Astrocyte of the spinal cord (primary cell): Measurements from ENCODE around the gene MBD1.
A peak's percentile ranks its signal among the peaks of the same experiment; 100 is the strongest.
"Not testable (repeated sequence)": the region's sequence is repeated elsewhere in the genome, so short reads cannot be mapped to it uniquely, and the experiment has no call there.

Experiments used
- DNase-seq: peaks from one replicate; pipeline ENCODE4 v3.0.0; 2011; ENCODE audit warnings: low read depth, low spot score
- H3K4me3 ChIP-seq: 2 replicates; pipeline ENCODE4 v1.5.1; 2011; ENCODE audit warnings: low read depth, mild to moderate bottlenecking, low read length, moderate library complexity
- in situ Hi-C: cut with HindIII; loops from 2 replicates; pipeline ENCODE4 v1.10.0; 2017; ENCODE audit warnings: low sequenced_read_pairs
- TF ChIP-seq, protein P1 (sequence below): IDR thresholded peaks from 2 replicates; pipeline ENCODE4 v1.5.1; 2012; ENCODE audit warnings: low read depth, mild to moderate bottlenecking, low read length, inconsistent platforms

MBD1 gene

DNA sequence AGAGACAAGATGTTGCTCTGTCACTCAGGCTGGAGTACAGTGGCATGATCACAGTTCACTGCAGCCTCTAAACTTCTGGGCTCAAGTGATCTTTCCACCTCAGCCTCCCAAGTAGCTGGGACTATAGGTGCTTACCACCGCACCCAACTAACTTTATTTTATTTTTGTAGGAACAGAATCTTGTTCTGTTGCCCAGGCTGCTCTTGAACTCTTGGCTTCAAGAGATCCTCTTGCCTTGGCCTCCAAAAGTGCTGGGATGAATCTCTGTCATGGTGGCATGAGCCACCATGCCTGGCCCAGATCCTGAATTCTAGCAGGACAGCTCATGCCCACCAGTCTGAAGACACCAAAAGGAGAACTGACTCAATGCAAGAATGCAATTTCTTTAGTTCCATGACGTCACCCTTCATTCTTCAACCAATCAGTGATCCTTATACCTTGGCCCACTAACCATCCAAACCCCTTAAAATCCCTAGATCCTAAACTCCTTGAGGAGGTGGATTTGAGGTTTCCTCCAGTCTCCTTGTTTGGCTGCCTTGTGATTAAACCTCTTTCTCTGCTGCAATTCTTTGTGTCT is 31.8 kb upstream of the MBD1 start:
- in situ Hi-C loops, result no loop called here
- DNase-seq, result no peak
- TF ChIP-seq, protein P1, sequence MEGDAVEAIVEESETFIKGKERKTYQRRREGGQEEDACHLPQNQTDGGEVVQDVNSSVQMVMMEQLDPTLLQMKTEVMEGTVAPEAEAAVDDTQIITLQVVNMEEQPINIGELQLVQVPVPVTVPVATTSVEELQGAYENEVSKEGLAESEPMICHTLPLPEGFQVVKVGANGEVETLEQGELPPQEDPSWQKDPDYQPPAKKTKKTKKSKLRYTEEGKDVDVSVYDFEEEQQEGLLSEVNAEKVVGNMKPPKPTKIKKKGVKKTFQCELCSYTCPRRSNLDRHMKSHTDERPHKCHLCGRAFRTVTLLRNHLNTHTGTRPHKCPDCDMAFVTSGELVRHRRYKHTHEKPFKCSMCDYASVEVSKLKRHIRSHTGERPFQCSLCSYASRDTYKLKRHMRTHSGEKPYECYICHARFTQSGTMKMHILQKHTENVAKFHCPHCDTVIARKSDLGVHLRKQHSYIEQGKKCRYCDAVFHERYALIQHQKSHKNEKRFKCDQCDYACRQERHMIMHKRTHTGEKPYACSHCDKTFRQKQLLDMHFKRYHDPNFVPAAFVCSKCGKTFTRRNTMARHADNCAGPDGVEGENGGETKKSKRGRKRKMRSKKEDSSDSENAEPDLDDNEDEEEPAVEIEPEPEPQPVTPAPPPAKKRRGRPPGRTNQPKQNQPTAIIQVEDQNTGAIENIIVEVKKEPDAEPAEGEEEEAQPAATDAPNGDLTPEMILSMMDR, result no peak
- H3K4me3 ChIP-seq, result no peak overlapping the region

DNA sequence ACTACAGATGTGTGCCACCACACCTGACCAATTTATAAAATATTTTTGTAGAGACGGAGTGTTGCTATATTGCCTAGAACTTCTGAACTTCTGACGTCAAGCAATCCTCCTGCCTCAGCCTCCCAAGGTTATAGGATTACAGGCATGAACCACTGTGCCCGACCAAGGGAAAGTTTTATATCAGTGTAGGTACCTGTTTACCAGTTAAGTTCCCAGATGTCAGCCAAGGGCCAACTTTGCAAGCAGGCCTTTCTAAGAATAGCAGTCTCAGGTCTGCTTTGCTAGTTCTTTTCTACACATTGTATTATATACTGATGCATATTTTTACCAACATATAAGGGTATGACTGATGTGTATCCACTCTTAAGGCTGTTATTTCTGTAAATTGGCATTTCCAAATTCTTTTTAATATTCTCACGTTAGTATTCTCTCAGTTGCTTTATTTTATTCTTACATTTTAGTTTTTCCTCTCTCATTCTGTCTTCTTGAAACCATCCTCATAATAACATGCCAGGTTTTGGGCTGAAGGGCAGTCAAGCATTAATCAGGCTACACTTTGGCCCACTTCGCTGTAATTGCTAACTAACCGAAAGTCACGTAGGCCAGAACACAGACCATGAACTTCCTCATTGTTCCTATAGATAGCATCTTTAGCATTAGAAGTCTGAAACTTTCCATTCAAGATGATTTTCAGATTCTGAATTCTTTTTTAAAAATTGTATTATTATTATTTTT is 31.1 kb upstream of the MBD1 start:
- H3K4me3 ChIP-seq, result no peak overlapping the region
- TF ChIP-seq, protein P1, result no peak
- in situ Hi-C loops, result no loop called here
- DNase-seq, result no peak

DNA sequence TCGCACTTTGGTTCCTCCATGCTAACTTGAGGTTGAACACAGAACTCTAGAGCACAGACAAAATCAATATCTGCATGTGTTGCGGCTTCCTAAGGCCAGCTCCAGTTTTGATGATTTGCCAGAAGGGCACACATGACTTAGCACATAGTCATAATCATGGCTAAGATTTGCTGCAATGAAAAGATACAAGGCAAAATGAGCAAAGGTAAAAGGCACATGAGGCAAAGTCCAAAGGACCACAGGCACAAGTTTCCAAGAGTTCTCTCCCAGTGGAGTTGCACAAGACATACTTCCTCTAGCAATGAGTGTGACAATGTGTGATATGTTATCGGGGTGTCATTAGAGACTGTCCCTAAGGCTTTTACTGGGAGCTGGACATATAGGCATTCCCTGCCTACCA is 30.3 kb upstream of the MBD1 start:
- DNase-seq, result no peak
- TF ChIP-seq, protein P1, result no peak
- H3K4me3 ChIP-seq, result no peak overlapping the region
- in situ Hi-C loops, result no loop called here

DNA sequence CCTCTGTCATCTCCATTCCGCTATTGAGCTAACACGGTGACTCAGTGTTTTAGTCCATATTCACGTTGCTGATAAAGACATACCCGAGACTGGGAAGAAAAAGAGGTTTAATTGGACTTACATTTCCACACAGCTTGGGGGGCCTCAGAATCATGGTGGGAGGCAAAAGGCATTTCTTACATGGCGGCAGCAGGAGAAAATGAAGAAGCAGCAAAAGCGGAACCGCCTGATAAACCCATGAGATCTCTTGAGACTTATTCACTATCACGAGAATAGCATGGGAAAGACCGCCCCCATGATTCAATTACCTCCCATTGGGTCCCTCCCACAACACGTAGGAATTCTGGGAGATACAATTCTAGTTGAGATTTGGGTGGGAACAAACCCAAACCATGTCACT is 28.8 kb upstream of the MBD1 start:
- TF ChIP-seq, protein P1, result no peak
- in situ Hi-C loops, result no loop called here
- DNase-seq, result no peak
- no peak overlapping the region for H3K4me3 ChIP-seq

DNA sequence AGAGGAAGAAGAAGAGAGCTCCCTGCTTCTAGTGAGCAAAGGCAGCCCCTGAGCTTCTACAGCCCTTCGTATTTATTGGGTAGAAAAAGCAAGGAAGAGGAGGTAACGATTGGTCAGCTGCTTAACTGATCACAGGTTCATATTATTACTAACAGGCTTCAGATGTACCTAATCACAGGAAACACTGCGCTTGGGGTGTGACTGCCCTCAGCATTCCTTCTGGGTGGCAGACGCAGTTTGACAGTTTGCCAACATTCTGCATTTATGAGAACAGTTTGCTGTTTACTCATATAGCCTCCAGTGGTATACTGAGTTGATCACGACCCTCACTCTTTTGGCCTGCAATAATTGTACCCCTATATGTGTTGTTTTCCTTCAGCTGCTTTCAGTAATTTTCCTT is 27.5 kb upstream of the MBD1 start:
- in situ Hi-C loops, DNase-seq: not testable (repeated sequence)

DNA sequence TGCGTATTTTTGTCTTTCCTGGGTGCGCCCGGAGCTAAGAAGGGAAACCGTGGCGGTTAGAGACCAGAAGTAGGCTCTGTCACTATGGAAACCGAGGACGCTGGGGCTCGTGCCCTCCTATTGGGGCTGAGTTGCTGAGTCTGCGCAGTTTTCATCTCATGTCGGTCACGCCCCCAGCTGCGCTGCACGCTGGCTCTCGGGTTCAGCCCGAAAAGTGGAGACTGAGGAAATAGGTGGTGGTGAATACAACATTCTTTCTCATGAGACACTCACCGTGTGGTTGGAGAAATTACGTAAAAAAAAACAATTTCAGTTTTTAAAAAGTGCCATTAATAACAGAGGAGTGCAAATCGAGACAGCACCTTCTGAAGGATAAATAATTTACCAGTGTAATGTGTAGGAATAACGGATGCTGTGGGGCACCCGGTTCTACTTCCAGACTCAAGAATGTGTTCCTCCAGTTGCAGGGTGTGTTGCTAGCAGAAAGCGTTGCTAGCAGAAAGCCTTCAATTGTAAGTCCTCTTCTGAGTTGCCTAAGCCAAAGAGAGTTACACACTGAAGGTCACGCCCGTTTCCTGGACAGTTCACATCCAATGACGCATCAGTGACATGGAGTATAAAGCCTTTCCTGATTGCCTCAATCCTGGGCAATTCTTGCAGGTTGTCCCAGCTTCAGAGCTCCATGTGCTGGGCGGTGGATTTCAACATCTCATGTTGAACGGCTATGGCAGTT is 26.6 kb upstream of the MBD1 start:
- H3K4me3 ChIP-seq, result peak overlapping the region; percentile 49
- in situ Hi-C loops, result no loop called here

More for the DNA sequence above, 27.5 kb upstream of the MBD1 start:
- not testable (repeated sequence) for H3K4me3 ChIP-seq

More for the DNA sequence above, 26.6 kb upstream of the MBD1 start:
- DNase-seq, result peak; percentile 87
- TF ChIP-seq, protein P1, result no peak
